Endothelial cell (in vitro differentiated cells): ENCODE results near the gene MYO7B. TPM values are rescaled to one million over a fixed set of nuclear protein-coding genes. Genes with fewer than 3 reads are reported as not detected.
A peak's percentile ranks its signal among the peaks of the same experiment; 100 is the strongest.

Experiments
- DNase-seq: peaks from one replicate; pipeline ENCODE4 v3.0.0; 2021; ENCODE audit warnings: low spot score
- H3K27ac Mint-ChIP-seq: one replicate; pipeline ENCODE4 v1.8.0; 2021; ENCODE audit warnings: mixed read lengths, inconsistent platforms; ENCODE audit not compliant: unreplicated experiment
- H3K27me3 Mint-ChIP-seq: one replicate; pipeline ENCODE4 v1.8.0; 2021; ENCODE audit warnings: mild to moderate bottlenecking, moderate library complexity, mixed read lengths, inconsistent platforms; ENCODE audit not compliant: unreplicated experiment
- H3K36me3 Mint-ChIP-seq: one replicate; pipeline ENCODE4 v1.8.0; 2021; ENCODE audit warnings: mild to moderate bottlenecking, low read depth, mixed read lengths, inconsistent platforms; ENCODE audit not compliant: unreplicated experiment
- H3K4me1 Mint-ChIP-seq: one replicate; pipeline ENCODE4 v1.8.0; 2021; ENCODE audit warnings: mild to moderate bottlenecking, mixed read lengths, inconsistent platforms; ENCODE audit not compliant: unreplicated experiment
- H3K4me3 Mint-ChIP-seq: one replicate; pipeline ENCODE4 v1.8.0; 2021; ENCODE audit warnings: mild to moderate bottlenecking, mixed read lengths, inconsistent platforms; ENCODE audit not compliant: unreplicated experiment
- H3K9me3 Mint-ChIP-seq: one replicate; pipeline ENCODE4 v1.8.0; 2021; ENCODE audit warnings: mixed read lengths, inconsistent platforms; ENCODE audit not compliant: unreplicated experiment
- total RNA-seq: library from RNA; stranded (reverse); fragmentation: NEBNext Ultra II Directional; extraction: Animal tissue kit (Norgen Biotek cat#: 25700); gene quantifications from one replicate; pipeline ENCODE4 v1.2.1, GENCODE V29; 2021; ENCODE audit not compliant: unreplicated experiment
- TF ChIP-seq, protein P1 (sequence below): fragments of 200-600 bp; sonication (generic); IDR thresholded peaks from one replicate; pipeline ENCODE4 v1.5.0; 2021; ENCODE audit warnings: antibody characterized with exemption; ENCODE audit not compliant: unreplicated experiment

Gene MYO7B
- total RNA-seq, 1 donor from 2014 or later, result 0.90 TPM

DNA sequence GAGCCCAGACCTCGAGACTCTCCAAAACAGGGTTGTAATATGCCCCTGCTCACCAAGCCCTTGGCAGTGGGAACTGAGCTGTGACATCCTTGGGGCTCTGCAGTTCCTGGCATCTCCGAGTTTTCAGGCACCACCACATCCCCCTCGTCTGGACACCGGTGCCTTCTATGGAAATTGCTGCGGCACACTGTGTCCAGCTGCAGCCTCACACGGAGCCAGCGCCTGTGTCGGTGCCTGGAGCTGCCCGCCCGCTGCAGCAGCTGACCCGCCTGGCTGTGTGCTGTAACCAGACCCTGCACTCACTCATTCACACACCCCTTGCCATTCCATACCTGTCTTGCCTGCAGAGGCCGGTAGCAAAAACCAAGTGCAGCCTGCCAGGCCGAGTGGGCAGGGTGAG, 21.0 kb upstream of the MYO7B start:
- Mint-ChIP-seq H3K27me3 (no peaks in the 10 kb centered on the region), H3K36me3 (peaks cover 10% of the 10 kb centered on the region), H3K9me3 (no peaks in the 10 kb centered on the region), H3K27ac (no peak overlapping the region), H3K4me1 (peaks cover 29% of the 10 kb centered on the region), H3K4me3 (no peak overlapping the region)
- no peak for DNase-seq
- TF ChIP-seq, protein P1, sequence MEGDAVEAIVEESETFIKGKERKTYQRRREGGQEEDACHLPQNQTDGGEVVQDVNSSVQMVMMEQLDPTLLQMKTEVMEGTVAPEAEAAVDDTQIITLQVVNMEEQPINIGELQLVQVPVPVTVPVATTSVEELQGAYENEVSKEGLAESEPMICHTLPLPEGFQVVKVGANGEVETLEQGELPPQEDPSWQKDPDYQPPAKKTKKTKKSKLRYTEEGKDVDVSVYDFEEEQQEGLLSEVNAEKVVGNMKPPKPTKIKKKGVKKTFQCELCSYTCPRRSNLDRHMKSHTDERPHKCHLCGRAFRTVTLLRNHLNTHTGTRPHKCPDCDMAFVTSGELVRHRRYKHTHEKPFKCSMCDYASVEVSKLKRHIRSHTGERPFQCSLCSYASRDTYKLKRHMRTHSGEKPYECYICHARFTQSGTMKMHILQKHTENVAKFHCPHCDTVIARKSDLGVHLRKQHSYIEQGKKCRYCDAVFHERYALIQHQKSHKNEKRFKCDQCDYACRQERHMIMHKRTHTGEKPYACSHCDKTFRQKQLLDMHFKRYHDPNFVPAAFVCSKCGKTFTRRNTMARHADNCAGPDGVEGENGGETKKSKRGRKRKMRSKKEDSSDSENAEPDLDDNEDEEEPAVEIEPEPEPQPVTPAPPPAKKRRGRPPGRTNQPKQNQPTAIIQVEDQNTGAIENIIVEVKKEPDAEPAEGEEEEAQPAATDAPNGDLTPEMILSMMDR, result no peak

DNA sequence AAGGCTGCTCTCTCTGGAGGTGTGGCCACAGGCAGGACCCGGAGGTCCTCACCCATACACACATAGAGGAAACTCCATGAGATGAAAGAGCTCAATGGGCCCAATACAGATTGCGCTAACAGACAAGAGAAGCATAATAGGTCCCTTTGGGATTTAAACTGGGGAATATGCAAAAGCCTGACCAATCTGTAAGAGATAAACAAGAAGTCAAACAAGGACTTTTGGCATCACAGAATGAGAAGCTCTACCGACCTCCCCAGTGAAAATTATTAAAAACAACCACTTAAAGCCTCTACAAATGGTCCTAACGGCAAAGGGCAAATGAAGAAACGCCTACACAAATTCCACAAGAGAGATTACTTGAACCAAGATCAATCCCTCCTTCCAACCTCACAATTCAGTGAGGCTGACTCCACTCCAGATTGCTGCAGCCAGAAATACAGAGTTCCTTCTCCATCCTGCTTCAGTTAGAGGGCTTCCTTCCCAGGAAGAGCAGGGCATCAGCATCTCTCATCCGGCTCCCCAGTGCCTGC, 20.0 kb upstream of the MYO7B start:
- no peak for DNase-seq
- H3K36me3 Mint-ChIP-seq, result peaks cover 10% of the 10 kb centered on the region
- TF ChIP-seq, protein P1, result no peak

DNA sequence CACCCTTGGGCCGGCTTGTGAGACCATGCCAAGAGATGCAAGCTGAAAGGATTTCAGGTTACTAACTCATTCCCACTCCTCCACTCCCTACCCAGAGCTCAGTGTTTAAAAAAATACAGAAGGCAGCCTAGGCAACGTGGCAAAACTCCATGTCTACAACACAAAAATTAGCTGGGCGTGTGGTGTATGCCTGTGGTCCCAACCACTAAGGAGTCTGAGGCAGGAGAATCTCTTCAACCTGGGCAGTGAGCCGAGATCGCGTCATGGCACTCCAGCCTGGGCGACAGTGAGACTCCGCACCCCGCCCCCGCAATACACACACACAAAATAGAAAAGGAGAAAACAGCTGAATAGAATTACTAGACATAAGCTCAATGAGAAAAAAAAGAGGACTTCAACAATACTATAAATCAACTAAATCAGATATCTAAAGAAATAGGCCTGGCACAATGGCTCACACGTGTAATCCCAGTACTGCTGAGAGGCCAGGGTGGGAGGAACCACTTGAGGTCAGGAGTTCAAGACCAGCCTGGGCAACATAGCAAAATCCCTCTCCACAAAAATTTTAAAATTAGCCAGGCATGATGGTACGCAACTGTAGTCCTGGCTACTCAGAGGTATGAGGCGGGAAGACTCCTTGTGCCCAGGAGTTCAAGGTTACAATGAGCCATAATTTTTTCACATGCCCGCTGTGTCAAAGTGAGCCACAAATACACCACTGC, 19.3 kb upstream of the MYO7B start:
- Mint-ChIP-seq H3K27ac (no peak overlapping the region), H3K9me3 (no peaks in the 10 kb centered on the region), H3K36me3 (peaks cover 8% of the 10 kb centered on the region), H3K27me3 (no peaks in the 10 kb centered on the region), H3K4me1 (peaks cover 29% of the 10 kb centered on the region), H3K4me3 (no peak overlapping the region)
- TF ChIP-seq, protein P1, result no peak
- DNase-seq, result no peak

More for the DNA sequence above, 20.0 kb upstream of the MYO7B start:
- Mint-ChIP-seq H3K4me3 (no peak overlapping the region), H3K9me3 (no peaks in the 10 kb centered on the region), H3K27me3 (no peaks in the 10 kb centered on the region), H3K4me1 (peaks cover 29% of the 10 kb centered on the region), H3K27ac (peak overlapping the region; percentile 55)

DNA sequence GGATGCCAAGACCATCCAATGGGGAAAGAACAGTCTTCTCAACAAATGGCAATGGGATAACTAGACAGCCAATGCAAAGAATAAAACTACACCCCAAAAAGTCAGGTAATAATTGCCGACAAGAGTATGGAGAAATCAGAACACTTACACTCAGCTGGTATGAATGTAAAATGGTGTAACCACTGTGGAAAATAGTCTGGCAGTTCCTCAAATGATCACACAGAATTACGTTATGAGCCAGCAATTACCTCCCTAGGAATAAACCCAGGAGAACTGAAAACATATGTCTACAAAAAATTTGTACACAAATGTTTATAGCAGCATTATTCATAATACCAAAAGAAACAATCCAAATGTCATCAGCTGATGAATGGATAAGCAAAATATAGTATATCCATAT, 18.0 kb upstream of the MYO7B start:
- H3K36me3 Mint-ChIP-seq, result peaks cover 12% of the 10 kb centered on the region
- H3K9me3 Mint-ChIP-seq, result no peaks in the 10 kb centered on the region
- no peak overlapping the region for H3K4me3 Mint-ChIP-seq
- TF ChIP-seq, protein P1, result no peak
- no peak for DNase-seq
- H3K27me3 Mint-ChIP-seq, result no peaks in the 10 kb centered on the region
- no peak overlapping the region for H3K27ac Mint-ChIP-seq
- H3K4me1 Mint-ChIP-seq, result peaks cover 18% of the 10 kb centered on the region

DNA sequence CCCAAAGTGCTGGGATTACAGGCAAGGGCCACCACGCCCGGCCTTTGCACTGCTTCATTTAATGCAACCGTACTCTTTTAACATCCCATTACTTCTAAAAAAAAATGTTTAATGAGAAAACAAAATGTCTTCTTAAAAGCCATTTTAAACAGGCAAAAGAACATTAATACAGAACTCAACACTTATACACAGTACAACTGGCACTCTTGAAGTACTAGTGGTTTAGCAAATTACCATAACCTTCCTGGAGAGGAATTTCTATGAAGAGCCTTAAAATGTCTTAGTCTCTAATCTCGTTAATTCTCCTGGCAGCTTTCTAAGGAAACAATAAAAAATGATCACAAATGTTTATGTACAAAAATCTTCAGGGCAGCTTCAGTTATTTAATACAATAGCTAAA, 15.1 kb upstream of the MYO7B start:
- H3K4me3 Mint-ChIP-seq, result no peak overlapping the region
- H3K36me3 Mint-ChIP-seq, result peaks cover 7% of the 10 kb centered on the region
- H3K27me3 Mint-ChIP-seq, result peaks cover 2% of the 10 kb centered on the region
- no peak overlapping the region for H3K27ac Mint-ChIP-seq
- H3K9me3 Mint-ChIP-seq, result no peaks in the 10 kb centered on the region
- no peak for DNase-seq
- TF ChIP-seq, protein P1, result no peak
- peaks cover 7% of the 10 kb centered on the region for H3K4me1 Mint-ChIP-seq
